SK-N-SH (cell line): Measurements from ENCODE around the gene E4F1. TPM values are rescaled to one million over a fixed set of nuclear protein-coding genes. Genes with fewer than 3 reads are reported as not detected.

Source experiments
- CTCF ChIA-PET: fragments of 300-600, 350-600 bp; formaldehyde crosslinking; extraction: SDS; loops from one replicate; lab custom pipeline; 2021; lab: Yijun Ruan, JAX
- POLR2A ChIA-PET: fragments of 350-600 bp; sonication (Branson Sonifier 250); formaldehyde crosslinking; extraction: SDS; loops from one replicate; lab custom pipeline; 2020; ENCODE audit warnings: antibody characterized with exemption, inconsistent platforms; lab: Yijun Ruan, JAX
- DNase-seq: peaks from one replicate; pipeline ENCODE4 v3.0.0; 2012
- H2AFZ ChIP-seq: fragments of 200-600 bp; sonication (generic); 2 replicates; pipeline ENCODE4 v1.8.1; 2016; ENCODE audit warnings: antibody characterized with exemption, mild to moderate bottlenecking, low read depth
- H3F3A ChIP-seq: fragments of 200-600 bp; sonication (generic); replicated peaks from 2 replicates; pipeline ENCODE3; 2016; ENCODE audit warnings: antibody characterized with exemption, mild to moderate bottlenecking; ENCODE audit not compliant: insufficient read depth
- H3K27ac ChIP-seq, 2 experiments: fragments of 200-500 bp in 1 of 2; fragments of 200-600 bp in 1 of 2; sonication (Bioruptor generic) in 1 of 2; sonication (generic), shearing (Covaris generic) in 1 of 2; 2 replicates each; pipeline versions ENCODE4 v1.5.1 to v1.6.1; 2014 to 2016; ENCODE audit warnings: low read depth in 2 of 2, inconsistent platforms in 1 of 2, low read length in 1 of 2, mild to moderate bottlenecking in 1 of 2, mixed read lengths in 1 of 2
- H3K27me3 ChIP-seq: fragments of 200-600 bp; sonication (generic), shearing (Covaris generic); 2 replicates; pipeline ENCODE4 v1.6.1; 2016; ENCODE audit warnings: mixed run types; ENCODE audit not compliant: insufficient read depth
- H3K36me3 ChIP-seq, 2 experiments: fragments of 200-500 bp in 1 of 2; fragments of 200-600 bp in 1 of 2; sonication (Bioruptor generic) in 1 of 2; sonication (generic) in 1 of 2; replicated peaks in 1 of 2; 2 replicates each; pipeline versions ENCODE3 to v1.5.1; 2014 to 2016; ENCODE audit warnings: low read length in 1 of 2, mild to moderate bottlenecking in 1 of 2; ENCODE audit not compliant: insufficient read depth in 2 of 2, control insufficient read depth in 1 of 2
- H3K4me1 ChIP-seq, 2 experiments: fragments of 200-500 bp in 1 of 2; fragments of 200-600 bp in 1 of 2; sonication (Bioruptor generic) in 1 of 2; sonication (generic), shearing (Covaris generic) in 1 of 2; 2 replicates each; pipeline versions ENCODE4 v1.5.1 to v1.6.1; 2014 to 2016; ENCODE audit warnings: low read depth in 1 of 2, low read length in 1 of 2, mixed run types in 1 of 2; ENCODE audit not compliant: insufficient read depth in 2 of 2, control insufficient read depth in 1 of 2
- H3K4me2 ChIP-seq: fragments of 200-600 bp; sonication (generic), shearing (Covaris generic); 2 replicates; pipeline ENCODE4 v1.6.1; 2017; ENCODE audit warnings: mixed run types
- H3K4me3 ChIP-seq, 2 experiments: fragments of 200-500 bp in 1 of 2; fragments of 200-600 bp in 1 of 2; sonication (Bioruptor generic) in 1 of 2; sonication (generic), shearing (Covaris generic) in 1 of 2; 2 replicates each; pipeline versions ENCODE4 v1.5.1 to v1.8.1; 2014 to 2016; ENCODE audit warnings: low read depth in 2 of 2, inconsistent platforms in 1 of 2, low read length in 1 of 2, mild to moderate bottlenecking in 1 of 2, mixed read lengths in 1 of 2, moderate library complexity in 1 of 2
- H3K79me2 ChIP-seq: fragments of 200-600 bp; sonication (generic); 2 replicates; pipeline ENCODE4 v1.8.1; 2017; ENCODE audit warnings: mild to moderate bottlenecking; ENCODE audit not compliant: insufficient read depth
- H3K9ac ChIP-seq: fragments of 200-600 bp; sonication (generic); 2 replicates; pipeline ENCODE4 v1.6.1; 2017; ENCODE audit warnings: mixed run types
- H3K9me2 ChIP-seq: fragments of 200-600 bp; sonication (generic); 2 replicates; pipeline ENCODE4 v1.6.1; 2017; ENCODE audit warnings: mixed run types
- H3K9me3 ChIP-seq: fragments of 200-600 bp; sonication (generic); 2 replicates; pipeline ENCODE4 v1.6.1; 2017; ENCODE audit warnings: mixed run types, mild to moderate bottlenecking, moderate library complexity
- H4K20me1 ChIP-seq: fragments of 200-600 bp; sonication (generic); 2 replicates; pipeline ENCODE4 v1.6.1; 2017; ENCODE audit warnings: mild to moderate bottlenecking, mixed run types; ENCODE audit not compliant: insufficient read depth
- CHD2 ChIP-seq: fragments of 150-350 bp; IDR thresholded peaks from 2 replicates; pipeline ENCODE4 v1.6.1; 2018; ENCODE audit warnings: low read length; ENCODE audit not compliant: partially characterized antibody
- GABPA ChIP-seq: IDR thresholded peaks from 2 replicates; pipeline ENCODE4 v1.4.0; 2012; ENCODE audit warnings: low read depth, mild to moderate bottlenecking
- GATA2 ChIP-seq: sonication (generic); formaldehyde crosslinking; IDR thresholded peaks from 2 replicates; pipeline ENCODE4 v1.5.0; 2020; ENCODE audit warnings: mild to moderate bottlenecking, missing genetic modification reagents
- JUND ChIP-seq: IDR thresholded peaks from 2 replicates; pipeline ENCODE4 v1.4.0; 2012
- MEF2A ChIP-seq: IDR thresholded peaks from 2 replicates; pipeline ENCODE4 v1.4.0; 2012; ENCODE audit warnings: low read depth, borderline replicate concordance
- MXI1 ChIP-seq: IDR thresholded peaks from 2 replicates; pipeline ENCODE4 v1.6.1; 2012; ENCODE audit warnings: mild to moderate bottlenecking, low read depth, low read length, improper control_type of control experiment
- NRF1 ChIP-seq: IDR thresholded peaks from 2 replicates; pipeline ENCODE4 v1.6.1; 2012; ENCODE audit warnings: low read depth, mild to moderate bottlenecking, low read length
- POLR2AphosphoS5 ChIP-seq: IDR thresholded peaks from 2 replicates; pipeline ENCODE4 v1.6.1; 2012; ENCODE audit warnings: low read depth, low read length
- RFX5 ChIP-seq: IDR thresholded peaks from 2 replicates; pipeline ENCODE4 v1.6.1; 2012; ENCODE audit warnings: mild to moderate bottlenecking, improper control_type of control experiment, low read length
- SIN3A ChIP-seq: IDR thresholded peaks from 2 replicates; pipeline ENCODE4 v1.6.1; 2012; ENCODE audit warnings: low read depth, mild to moderate bottlenecking, low read length, moderate library complexity, borderline replicate concordance
- SMC3 ChIP-seq: IDR thresholded peaks from 2 replicates; pipeline ENCODE4 v1.6.1; 2012; ENCODE audit warnings: low read depth, low read length, improper control_type of control experiment
- TEAD4 ChIP-seq: IDR thresholded peaks from 2 replicates; pipeline ENCODE4 v1.4.0; 2012; ENCODE audit warnings: mild to moderate bottlenecking, borderline replicate concordance; ENCODE audit not compliant: insufficient read depth
- WGBS: methylation state at CpG from one replicate; pipeline ENCODE4 v1.1.6; 2017; ENCODE audit warnings: low lambda C conversion rate; 5-methylcytosine and 5-hydroxymethylcytosine counted together
- polyA plus RNA-seq, 3 experiments: library from polyadenylated mRNA; depleted of rRNA; stranded (reverse); fragments of >200 nt; gene quantifications; 2 replicates each; pipeline ENCODE4 v1.2.3, GENCODE V29; 2012
- TF ChIP-seq, protein P1 (sequence below): IDR thresholded peaks from 2 replicates; pipeline ENCODE4 v1.4.0; 2012; ENCODE audit warnings: low read depth, borderline replicate concordance
- TF ChIP-seq, protein P2 (sequence below): IDR thresholded peaks from 2 replicates; pipeline ENCODE4 v1.4.0; 2012; ENCODE audit warnings: low read depth, borderline replicate concordance
- TF ChIP-seq, protein P3 (sequence below): fragments of 150-350 bp; IDR thresholded peaks from 2 replicates; pipeline ENCODE4 v1.6.1; 2016; ENCODE audit warnings: mild to moderate bottlenecking, low read depth, low read length
- TF ChIP-seq, protein P4 (sequence below): fragments of 200-600 bp; sonication (generic); IDR thresholded peaks from 2 replicates; pipeline ENCODE4 v1.6.1; 2017; ENCODE audit warnings: antibody characterized with exemption, mild to moderate bottlenecking, moderate library complexity
- TF ChIP-seq, protein P5 (sequence below): IDR thresholded peaks from 2 replicates; pipeline ENCODE4; 2012

E4F1 gene
- polyA plus RNA-seq, 1 of the 3 experiments (the other 2 are of a cell fraction) = 33.0 TPM

DNA sequence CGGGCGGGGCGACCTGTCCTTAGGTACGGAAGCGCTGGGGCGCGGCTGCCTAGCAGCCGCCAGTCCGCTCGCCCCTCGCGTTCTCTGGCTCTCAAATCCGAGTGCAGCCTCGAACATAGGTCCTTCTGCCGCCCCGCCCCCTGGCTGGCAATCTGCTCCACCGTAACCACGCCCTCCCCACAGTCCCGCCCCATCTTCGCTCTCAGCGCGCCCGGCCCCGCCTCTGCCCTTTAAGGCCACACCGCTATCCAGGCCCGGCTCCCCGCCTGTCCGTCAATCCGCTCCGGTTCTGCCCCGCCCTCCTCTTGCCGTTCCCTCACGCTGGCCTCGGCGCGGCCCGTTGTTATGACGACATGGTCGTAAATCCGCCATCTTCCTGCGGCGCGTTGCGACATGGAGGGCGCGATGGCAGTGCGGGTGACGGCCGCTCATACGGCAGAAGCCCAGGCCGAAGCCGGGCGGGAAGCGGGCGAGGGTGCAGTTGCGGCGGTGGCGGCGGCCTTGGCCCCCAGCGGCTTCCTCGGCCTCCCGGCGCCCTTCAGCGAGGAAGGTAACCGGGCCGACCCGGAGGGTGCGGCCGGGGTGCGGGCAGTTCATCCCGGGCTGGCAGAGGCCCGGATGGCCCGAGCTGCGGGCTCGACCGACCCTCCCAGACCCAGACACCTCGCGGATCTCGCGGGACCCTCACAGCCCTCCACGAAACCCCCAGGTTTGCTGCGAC, at the start of gene E4F1 (continued):
- TF ChIP-seq, protein P1, sequence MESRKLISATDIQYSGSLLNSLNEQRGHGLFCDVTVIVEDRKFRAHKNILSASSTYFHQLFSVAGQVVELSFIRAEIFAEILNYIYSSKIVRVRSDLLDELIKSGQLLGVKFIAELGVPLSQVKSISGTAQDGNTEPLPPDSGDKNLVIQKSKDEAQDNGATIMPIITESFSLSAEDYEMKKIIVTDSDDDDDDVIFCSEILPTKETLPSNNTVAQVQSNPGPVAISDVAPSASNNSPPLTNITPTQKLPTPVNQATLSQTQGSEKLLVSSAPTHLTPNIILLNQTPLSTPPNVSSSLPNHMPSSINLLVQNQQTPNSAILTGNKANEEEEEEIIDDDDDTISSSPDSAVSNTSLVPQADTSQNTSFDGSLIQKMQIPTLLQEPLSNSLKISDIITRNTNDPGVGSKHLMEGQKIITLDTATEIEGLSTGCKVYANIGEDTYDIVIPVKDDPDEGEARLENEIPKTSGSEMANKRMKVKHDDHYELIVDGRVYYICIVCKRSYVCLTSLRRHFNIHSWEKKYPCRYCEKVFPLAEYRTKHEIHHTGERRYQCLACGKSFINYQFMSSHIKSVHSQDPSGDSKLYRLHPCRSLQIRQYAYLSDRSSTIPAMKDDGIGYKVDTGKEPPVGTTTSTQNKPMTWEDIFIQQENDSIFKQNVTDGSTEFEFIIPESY = peak; percentile 52; the same call in 1 of the 2 replicates
- TF ChIP-seq, protein P2, sequence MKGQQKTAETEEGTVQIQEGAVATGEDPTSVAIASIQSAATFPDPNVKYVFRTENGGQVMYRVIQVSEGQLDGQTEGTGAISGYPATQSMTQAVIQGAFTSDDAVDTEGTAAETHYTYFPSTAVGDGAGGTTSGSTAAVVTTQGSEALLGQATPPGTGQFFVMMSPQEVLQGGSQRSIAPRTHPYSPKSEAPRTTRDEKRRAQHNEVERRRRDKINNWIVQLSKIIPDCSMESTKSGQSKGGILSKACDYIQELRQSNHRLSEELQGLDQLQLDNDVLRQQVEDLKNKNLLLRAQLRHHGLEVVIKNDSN = no peak
- no peak for TF ChIP-seq TEAD4
- peak; percentile 97 for TF ChIP-seq MXI1
- TF ChIP-seq NRF1 = no peak
- TF ChIP-seq CHD2 = peak; percentile 90
- TF ChIP-seq RFX5 = no peak
- peak; percentile 94; the same call in 1 of the 2 replicates for TF ChIP-seq SIN3A
- TF ChIP-seq MEF2A = no peak
- TF ChIP-seq JUND = no peak
- TF ChIP-seq, protein P3, sequence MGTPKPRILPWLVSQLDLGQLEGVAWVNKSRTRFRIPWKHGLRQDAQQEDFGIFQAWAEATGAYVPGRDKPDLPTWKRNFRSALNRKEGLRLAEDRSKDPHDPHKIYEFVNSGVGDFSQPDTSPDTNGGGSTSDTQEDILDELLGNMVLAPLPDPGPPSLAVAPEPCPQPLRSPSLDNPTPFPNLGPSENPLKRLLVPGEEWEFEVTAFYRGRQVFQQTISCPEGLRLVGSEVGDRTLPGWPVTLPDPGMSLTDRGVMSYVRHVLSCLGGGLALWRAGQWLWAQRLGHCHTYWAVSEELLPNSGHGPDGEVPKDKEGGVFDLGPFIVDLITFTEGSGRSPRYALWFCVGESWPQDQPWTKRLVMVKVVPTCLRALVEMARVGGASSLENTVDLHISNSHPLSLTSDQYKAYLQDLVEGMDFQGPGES = no peak
- peak; percentile 85 for TF ChIP-seq POLR2AphosphoS5
- TF ChIP-seq SMC3 = no peak

DNA sequence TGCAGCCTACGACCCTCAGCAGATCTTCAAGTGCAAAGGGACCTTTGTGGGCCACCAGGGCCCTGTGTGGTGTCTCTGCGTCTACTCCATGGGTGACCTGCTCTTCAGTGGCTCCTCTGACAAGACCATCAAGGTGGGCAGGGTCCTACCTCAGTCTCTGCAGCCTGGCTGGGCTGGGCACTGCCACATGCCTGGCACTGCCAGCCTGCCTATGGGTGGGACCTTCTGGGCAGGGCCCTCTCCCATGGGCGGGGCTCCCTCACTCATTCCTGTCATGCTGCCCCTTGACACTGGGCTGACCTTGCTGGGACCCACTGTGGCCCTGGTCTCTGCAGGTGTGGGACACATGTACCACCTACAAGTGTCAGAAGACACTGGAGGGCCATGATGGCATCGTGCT, 49.5 kb upstream of the E4F1 start:
- H3K9me2 ChIP-seq = no peaks in the 10 kb centered on the region
- no peaks in the 10 kb centered on the region for H3K27me3 ChIP-seq
- H3K9ac ChIP-seq = no peak overlapping the region
- no peaks in the 10 kb centered on the region for H3K79me2 ChIP-seq
- H3K4me1 ChIP-seq = no peaks in the 10 kb centered on the region
- DNase-seq = no peak
- CTCF ChIA-PET = interaction anchor here (1.5 kb wide), 1 partner anchor 20 kb away, joined by 3 read pairs; no protein-coding TSS in a partner anchor
- H3K36me3 ChIP-seq = peaks cover 0 to 76% of the 10 kb centered on the region in 2 experiments
- no peak overlapping the region for H3K4me3 ChIP-seq
- TF ChIP-seq GABPA = no peak
- TF ChIP-seq, protein P4, sequence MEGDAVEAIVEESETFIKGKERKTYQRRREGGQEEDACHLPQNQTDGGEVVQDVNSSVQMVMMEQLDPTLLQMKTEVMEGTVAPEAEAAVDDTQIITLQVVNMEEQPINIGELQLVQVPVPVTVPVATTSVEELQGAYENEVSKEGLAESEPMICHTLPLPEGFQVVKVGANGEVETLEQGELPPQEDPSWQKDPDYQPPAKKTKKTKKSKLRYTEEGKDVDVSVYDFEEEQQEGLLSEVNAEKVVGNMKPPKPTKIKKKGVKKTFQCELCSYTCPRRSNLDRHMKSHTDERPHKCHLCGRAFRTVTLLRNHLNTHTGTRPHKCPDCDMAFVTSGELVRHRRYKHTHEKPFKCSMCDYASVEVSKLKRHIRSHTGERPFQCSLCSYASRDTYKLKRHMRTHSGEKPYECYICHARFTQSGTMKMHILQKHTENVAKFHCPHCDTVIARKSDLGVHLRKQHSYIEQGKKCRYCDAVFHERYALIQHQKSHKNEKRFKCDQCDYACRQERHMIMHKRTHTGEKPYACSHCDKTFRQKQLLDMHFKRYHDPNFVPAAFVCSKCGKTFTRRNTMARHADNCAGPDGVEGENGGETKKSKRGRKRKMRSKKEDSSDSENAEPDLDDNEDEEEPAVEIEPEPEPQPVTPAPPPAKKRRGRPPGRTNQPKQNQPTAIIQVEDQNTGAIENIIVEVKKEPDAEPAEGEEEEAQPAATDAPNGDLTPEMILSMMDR = no peak
- TF ChIP-seq, protein P5, sequence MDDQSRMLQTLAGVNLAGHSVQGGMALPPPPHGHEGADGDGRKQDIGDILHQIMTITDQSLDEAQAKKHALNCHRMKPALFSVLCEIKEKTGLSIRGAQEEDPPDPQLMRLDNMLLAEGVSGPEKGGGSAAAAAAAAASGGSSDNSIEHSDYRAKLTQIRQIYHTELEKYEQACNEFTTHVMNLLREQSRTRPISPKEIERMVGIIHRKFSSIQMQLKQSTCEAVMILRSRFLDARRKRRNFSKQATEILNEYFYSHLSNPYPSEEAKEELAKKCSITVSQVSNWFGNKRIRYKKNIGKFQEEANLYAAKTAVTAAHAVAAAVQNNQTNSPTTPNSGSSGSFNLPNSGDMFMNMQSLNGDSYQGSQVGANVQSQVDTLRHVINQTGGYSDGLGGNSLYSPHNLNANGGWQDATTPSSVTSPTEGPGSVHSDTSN = no peak
- no peak for TF ChIP-seq SMC3
- no peak for TF ChIP-seq GATA2 (CRISPR knock-in tag)
- H4K20me1 ChIP-seq = no peaks in the 10 kb centered on the region
- no peak overlapping the region for H2AFZ ChIP-seq
- no peak overlapping the region for H3K4me2 ChIP-seq
- H3K27ac ChIP-seq = no peak overlapping the region
- POLR2A ChIA-PET = no interaction called here
- WGBS = 88% methylated on average over 3 of the region's 4 CpGs
- H3F3A ChIP-seq = no peaks in the 10 kb centered on the region
- H3K9me3 ChIP-seq = no peaks in the 10 kb centered on the region
